HG03064 (cell line): Measurements from ENCODE around the gene INPPL1.

Experiments used
- ATAC-seq: cut with Tn5 transposase; IDR thresholded peaks from one replicate; pipeline ENCODE4 v1.9.1; 2021; ENCODE audit warnings: low read depth; ENCODE audit not compliant: unreplicated experiment

Gene INPPL1

GRCh38 chr11:72217841-72218240 lies 6.7 kb upstream of the INPPL1 start:
- no peak for ATAC-seq

GRCh38 chr11:72218251-72218745 lies 6.3 kb upstream of the INPPL1 start:
- ATAC-seq = no peak

- ATAC-seq = no peak
Measured at GRCh38 chr11:72220696-72221363, 3.7 kb upstream of the INPPL1 start.

GRCh38 chr11:72221386-72222075 lies 3.0 kb upstream of the INPPL1 start:
- no peak for ATAC-seq

- no peak for ATAC-seq
Measured at GRCh38 chr11:72222106-72222891, 2.3 kb upstream of the INPPL1 start.

GRCh38 chr11:72222907-72223614 lies 1.5 kb upstream of the INPPL1 start:
- ATAC-seq = peak; percentile 59

- peak; percentile 50 for ATAC-seq
Measured at GRCh38 chr11:72223615-72224563, 678 bp upstream of the INPPL1 start.

GRCh38 chr11:72225411-72225951 lies 914 bp downstream of the INPPL1 start:
- ATAC-seq = no peak

- no peak for ATAC-seq
Measured at GRCh38 chr11:72226701-72227100, 2.1 kb downstream of the INPPL1 start.

GRCh38 chr11:72227316-72228228 lies 3.0 kb downstream of the INPPL1 start:
- no peak for ATAC-seq

- ATAC-seq = no peak
Measured at GRCh38 chr11:72228229-72228843, 3.8 kb downstream of the INPPL1 start.

- ATAC-seq = no peak
Measured at GRCh38 chr11:72228844-72229231, 4.3 kb downstream of the INPPL1 start.

- no peak for ATAC-seq
Measured at GRCh38 chr11:72229336-72229924, 4.9 kb downstream of the INPPL1 start.

- ATAC-seq = no peak
Measured at GRCh38 chr11:72229925-72230763, 5.6 kb downstream of the INPPL1 start.

GRCh38 chr11:72230764-72231365 lies 6.3 kb downstream of the INPPL1 start:
- no peak for ATAC-seq
